ENCODE measurements around the gene MAMDC2.

GRCh38 chr9:70073193-70073592 lies 29.5 kb downstream of the MAMDC2 start:
- no peak for TF ChIP-seq TAF1 (IDR thresholded peaks at IDR 0.05; ENCODE audit: borderline replicate concordance, low read depth, low read length)
- TF ChIP-seq POLR2A (IDR thresholded peaks at IDR 0.05; ENCODE audit: low read depth, low read length): no peak

Measured in GM12892 (cell line).